DMS53 treated with DMSO at 0.1 percent for 48 hours (cell line): ENCODE measurements around the gene SLAMF8.
A peak's percentile ranks its signal among the peaks of the same experiment; 100 is the strongest.

ENCODE experiments used
- DNase-seq: peaks from one replicate; lab custom pipeline; 2025; ENCODE audit not compliant: unreplicated experiment; lab: John Stamatoyannopoulos, UW

Gene SLAMF8

GRCh38 chr1:159817276-159818041, 9.2 kb upstream of the SLAMF8 start:
- DNase-seq = peak; percentile 98

- no peak for DNase-seq
Observed at GRCh38 chr1:159821171-159821867, 5.4 kb upstream of the SLAMF8 start.

- no peak for DNase-seq
Observed at GRCh38 chr1:159823406-159823805, 3.3 kb upstream of the SLAMF8 start.

- no peak for DNase-seq
Observed at GRCh38 chr1:159825564-159825963, 1.1 kb upstream of the SLAMF8 start.

- no peak for DNase-seq
Observed at GRCh38 chr1:159827102-159827490, 423 bp downstream of the SLAMF8 start.

GRCh38 chr1:159827549-159827948, 876 bp downstream of the SLAMF8 start:
- DNase-seq = no peak

GRCh38 chr1:159828176-159828575, 1.5 kb downstream of the SLAMF8 start:
- DNase-seq = no peak

- DNase-seq = no peak
Observed at GRCh38 chr1:159828581-159829272, 2.1 kb downstream of the SLAMF8 start.

GRCh38 chr1:159829273-159829634, 2.6 kb downstream of the SLAMF8 start:
- peak; percentile 40 for DNase-seq

- DNase-seq = no peak
Observed at GRCh38 chr1:159829822-159830465, 3.3 kb downstream of the SLAMF8 start.

GRCh38 chr1:159830722-159831121, 4.0 kb downstream of the SLAMF8 start:
- no peak for DNase-seq

GRCh38 chr1:159831412-159832141, 4.9 kb downstream of the SLAMF8 start:
- no peak for DNase-seq

GRCh38 chr1:159832309-159832708, 5.6 kb downstream of the SLAMF8 start:
- no peak for DNase-seq

GRCh38 chr1:159835356-159835755, 8.7 kb downstream of the SLAMF8 start:
- DNase-seq = no peak

GRCh38 chr1:159835862-159836525, 9.3 kb downstream of the SLAMF8 start:
- DNase-seq = no peak

- no peak for DNase-seq
Observed at GRCh38 chr1:159838715-159839114, 12.0 kb downstream of the SLAMF8 start.

GRCh38 chr1:159839116-159839849, 12.6 kb downstream of the SLAMF8 start:
- DNase-seq = no peak

- DNase-seq = no peak
Observed at GRCh38 chr1:159841749-159842148, 15.1 kb downstream of the SLAMF8 start.

GRCh38 chr1:159843459-159843858, 16.8 kb downstream of the SLAMF8 start:
- DNase-seq = no peak
